Activated CD8-positive, alpha-beta T cell treated with anti-CD3 and anti-CD28 coated beads, Interleukin-2, amount 10 ng/mL, durations not matched to agents 7 days and 5 days (primary cell): ENCODE data around the gene SLC46A1. TPM values are rescaled to one million over a fixed set of nuclear protein-coding genes. Genes with fewer than 3 reads are reported as not detected.

Experiments used
- ATAC-seq: fragments of 150-1000 bp; cut with Tn5 transposase; one replicate; pipeline ENCODE4 v1.10.0; 2021; ENCODE audit warnings: moderate library complexity
- CTCF ChIA-PET: fragments of 350-600 bp; sonication (Branson Sonifier 250); formaldehyde crosslinking; loops from one replicate; lab custom pipeline; 2021; ENCODE audit warnings: antibody characterized with exemption; lab: Charles Lee
- POLR2A ChIA-PET: fragments of 350-600 bp; sonication (Branson Sonifier 250); formaldehyde crosslinking; loops from one replicate; lab custom pipeline; 2021; ENCODE audit warnings: antibody characterized with exemption; lab: Charles Lee
- DNase-seq: peaks from one replicate; pipeline ENCODE4 v3.0.0-alpha.2; 2020
- H3K27ac Mint-ChIP-seq: one replicate; pipeline ENCODE4 v1.8.0; 2021; ENCODE audit warnings: mild to moderate bottlenecking, mixed read lengths
- H3K27me3 Mint-ChIP-seq: one replicate; pipeline ENCODE4 v1.8.0; 2021; ENCODE audit warnings: low read depth, mixed read lengths
- H3K36me3 Mint-ChIP-seq: one replicate; pipeline ENCODE4 v1.8.0; 2021; ENCODE audit warnings: low read depth, mixed read lengths
- H3K4me1 Mint-ChIP-seq: one replicate; pipeline ENCODE4 v1.8.0; 2021; ENCODE audit warnings: low read depth, mixed read lengths
- H3K4me3 Mint-ChIP-seq: one replicate; pipeline ENCODE4 v1.8.0; 2021; ENCODE audit warnings: mild to moderate bottlenecking, mixed read lengths
- H3K9me3 Mint-ChIP-seq: one replicate; pipeline ENCODE4 v1.8.0; 2022; ENCODE audit warnings: mixed read lengths; ENCODE audit not compliant: insufficient read depth
- microRNA-seq: library from miRNA; unstranded; fragments of <30 nt; microRNA quantifications from one replicate; pipeline ENCODE4 v1.2.0, GENCODE V29; 2022
- total RNA-seq, 2 experiments: library from RNA; stranded (reverse); gene quantifications; one replicate each; pipeline ENCODE4 v1.2.3, GENCODE V29; 2021

The SLC46A1 gene
- total RNA-seq, 2 experiments from 2014 or later = 2.7 to 3.1 TPM

GRCh38 chr17:28347261-28347891 lies 58.6 kb downstream of the SLC46A1 start:
- H3K27ac Mint-ChIP-seq = no peak overlapping the region
- H3K4me3 Mint-ChIP-seq = no peak overlapping the region
- H3K4me1 Mint-ChIP-seq = peaks cover 5% of the 10 kb centered on the region
- H3K36me3 Mint-ChIP-seq = peaks cover 61% of the 10 kb centered on the region
- no peaks in the 10 kb centered on the region for H3K9me3 Mint-ChIP-seq
- ChIA-PET POLR2A (interaction anchor here (1.1 to 1.4 kb wide), 2 partner anchors 10 to 11 kb away, joined by 4 read pairs; partner anchors contain the start of genes IFT20, POLDIP2 and TNFAIP1), CTCF (no interaction called here)
- no peak for DNase-seq
- no peaks in the 10 kb centered on the region for H3K27me3 Mint-ChIP-seq
- ATAC-seq = no peak

DNA sequence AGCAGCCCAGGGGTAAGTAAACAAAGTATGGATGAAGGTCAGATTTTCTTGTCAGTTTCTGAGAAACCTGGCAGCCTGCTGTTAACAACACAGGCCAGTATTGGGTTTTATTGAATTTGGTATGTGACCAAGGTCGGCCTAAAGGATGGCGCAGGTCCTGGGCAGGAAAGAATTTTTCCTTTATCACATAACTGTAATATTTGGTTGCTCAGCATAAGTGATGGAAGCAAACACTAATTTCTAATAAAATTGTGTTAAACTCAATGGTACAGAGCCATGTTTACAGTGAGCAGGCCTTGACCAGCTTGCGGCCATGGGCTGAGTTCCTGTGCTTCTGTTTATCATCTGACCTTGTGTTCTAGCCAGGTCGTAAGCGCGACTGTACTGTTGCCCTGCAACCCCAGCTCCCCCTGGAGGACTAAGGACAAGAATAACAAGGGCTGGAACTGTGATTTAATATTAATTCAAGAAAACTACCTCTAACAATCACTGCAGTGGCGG lies 59.2 kb downstream of the SLC46A1 start:
- POLR2A ChIA-PET = interaction anchor here (1.7 kb wide), 1 partner anchor 10 kb away, joined by 7 read pairs; the partner anchor contains the start of gene POLDIP2
- no peak for ATAC-seq
- CTCF ChIA-PET = no interaction called here

DNA sequence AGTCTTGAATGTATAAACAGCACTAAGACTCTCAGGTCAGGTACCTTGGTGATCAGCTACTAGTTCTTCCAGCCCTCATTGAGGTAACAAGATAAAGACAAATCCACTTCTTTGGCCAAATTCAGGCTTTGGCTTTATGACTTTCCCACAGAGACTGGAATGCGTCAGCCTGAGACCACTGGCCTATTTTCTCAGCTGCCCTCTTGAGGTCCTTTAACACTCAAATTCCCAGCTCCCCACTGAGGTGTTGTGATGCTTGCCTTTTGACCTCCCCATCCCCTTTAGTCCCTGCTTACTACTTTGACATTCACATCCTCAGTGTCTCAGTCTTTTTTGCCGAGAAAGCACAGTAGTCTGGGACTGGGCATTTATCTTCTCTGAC lies 59.8 kb downstream of the SLC46A1 start:
- ChIA-PET CTCF (interaction anchor here (1.2 kb wide), 1 partner anchor 10 kb away, joined by 6 read pairs; the partner anchor contains the start of gene TNFAIP1), POLR2A (interaction anchor here (1.5 to 1.7 kb wide), 2 partner anchors 11 kb away, joined by 5 to 7 read pairs; partner anchors contain the start of genes IFT20, POLDIP2 and TNFAIP1)
- ATAC-seq (no peak), DNase-seq (no peak)
- Mint-ChIP-seq H3K9me3 (no peaks in the 10 kb centered on the region), H3K27me3 (no peaks in the 10 kb centered on the region), H3K36me3 (peaks cover 58% of the 10 kb centered on the region), H3K4me3 (no peak overlapping the region), H3K27ac (no peak overlapping the region), H3K4me1 (peaks cover 5% of the 10 kb centered on the region)

More for the DNA sequence above, 59.2 kb downstream of the SLC46A1 start:
- Mint-ChIP-seq H3K4me1 (peaks cover 5% of the 10 kb centered on the region), H3K9me3 (no peaks in the 10 kb centered on the region), H3K27me3 (no peaks in the 10 kb centered on the region), H3K4me3 (no peak overlapping the region), H3K27ac (no peak overlapping the region), H3K36me3 (peaks cover 62% of the 10 kb centered on the region)
- no peak for DNase-seq

- ChIA-PET CTCF (interaction anchor here (1.2 kb wide), 1 partner anchor 10 kb away, joined by 6 read pairs; the partner anchor contains the start of gene TNFAIP1), POLR2A (interaction anchor here (1.5 to 1.7 kb wide), 2 partner anchors 10 to 12 kb away, joined by 5 to 7 read pairs; partner anchors contain the start of genes IFT20, POLDIP2 and TNFAIP1)
- Mint-ChIP-seq H3K9me3 (no peaks in the 10 kb centered on the region), H3K36me3 (peaks cover 56% of the 10 kb centered on the region), H3K4me1 (peaks cover 5% of the 10 kb centered on the region), H3K27ac (no peak overlapping the region), H3K27me3 (no peaks in the 10 kb centered on the region), H3K4me3 (no peak overlapping the region)
- ATAC-seq (no peak), DNase-seq (no peak)
Observed at GRCh38 chr17:28345419-28346198, 60.4 kb downstream of the SLC46A1 start.

Small RNA genes within 50 kb of the gene (microRNA-seq; reads per million reads assigned to microRNA genes)
- not detected for gene MIR4723

Other genes starting within 250 kb of the SLC46A1 start
- gene TMEM97, start 87.0 kb downstream of the SLC46A1 start, total RNA-seq = 10 to 100 TPM; 31.2 to 32.0 TPM
- gene IFT20, start 70.7 kb downstream of the SLC46A1 start, total RNA-seq = 10 to 100 TPM; 20.7 to 22.7 TPM
- 10 to 100 TPM; 16.3 to 19.7 TPM for gene TNFAIP1, start 70.5 kb downstream of the SLC46A1 start, total RNA-seq
- 10 to 100 TPM; 68.1 to 73.9 TPM for gene POLDIP2, start 48.7 kb downstream of the SLC46A1 start, total RNA-seq
- gene SEBOX, start 41.0 kb downstream of the SLC46A1 start, total RNA-seq = not detected
- not detected for gene VTN, start 35.9 kb downstream of the SLC46A1 start, total RNA-seq
- 10 to 100 TPM; 16.2 to 20.0 TPM for gene SARM1, start 34.5 kb downstream of the SLC46A1 start, total RNA-seq
- not detected for gene SLC13A2, start 67.4 kb upstream of the SLC46A1 start, total RNA-seq
- gene FOXN1, start 100.1 kb upstream of the SLC46A1 start, total RNA-seq = not detected
- gene UNC119, start 146.4 kb upstream of the SLC46A1 start, total RNA-seq = 10 to 100 TPM; 41.6 to 48.1 TPM
- 10 to 100 TPM; 60.0 to 61.1 TPM for gene PIGS, start 165.3 kb upstream of the SLC46A1 start, total RNA-seq
- gene ALDOC, start 170.7 kb upstream of the SLC46A1 start, total RNA-seq = 10 to 100 TPM; 97.3 to 99.7 TPM
- gene SPAG5, start 192.8 kb upstream of the SLC46A1 start, total RNA-seq = 100 to 1,000 TPM; 162 to 170 TPM
- gene RSKR, start 208.0 kb upstream of the SLC46A1 start, total RNA-seq = 10 to 100 TPM; 23.0 to 28.7 TPM
- 100 to 1,000 TPM; 162 to 169 TPM for gene BLTP2, start 238.9 kb upstream of the SLC46A1 start, total RNA-seq